HCT116 (cell line): Measurements from ENCODE around the gene OLFML2B. TPM values are rescaled to one million over a fixed set of nuclear protein-coding genes. Genes with fewer than 3 reads are reported as not detected.

Source experiments
- ATAC-seq: fragments of 200-7000 bp; cut with Tn5 transposase; 2 replicates; pipeline ENCODE4 v1.9.1; 2020; ENCODE audit warnings: mild to moderate bottlenecking, moderate library complexity
- BruUV-seq: library from RNA; stranded (reverse); fragments of 400-500 nt; replicated peaks from 2 replicates; lab custom pipeline; 2021; lab: Mats Ljungman, UMichigan
- CTCF ChIA-PET: fragments of 300-600 bp; sonication (Branson Sonifier 250); formaldehyde crosslinking; loops from one replicate; lab custom pipeline; 2021; ENCODE audit warnings: antibody characterized with exemption; lab: Charles Lee
- POLR2A ChIA-PET: fragments of 300-600, 350-600 bp; sonication (Branson Sonifier 250); formaldehyde crosslinking; loops from one replicate; lab custom pipeline; 2021; ENCODE audit warnings: antibody characterized with exemption; lab: Charles Lee
- RAD21 ChIA-PET, 2 experiments: fragments of 300-600 bp; sonication (Branson Sonifier 250); formaldehyde crosslinking; loops; one replicate each; lab custom pipeline; 2023; ENCODE audit warnings: low total read pairs in 2 of 2; ENCODE audit not compliant: uncharacterized antibody in 2 of 2, unreplicated experiment in 2 of 2, low non-redundant PET in 1 of 2; lab: Charles Lee
- DNase-seq: peaks from one replicate; pipeline ENCODE4 v3.0.0-alpha.2; 2010; ENCODE audit warnings: low read depth, low spot score
- H2AFZ ChIP-seq: fragments of 200-600 bp; shearing (Covaris generic), sonication (generic); 2 replicates; pipeline ENCODE4 v1.6.1; 2017; ENCODE audit warnings: low read depth, mixed run types, mixed read lengths, antibody characterized with exemption, low read length; ENCODE audit not compliant: poor library complexity, severe bottlenecking
- H3K27ac ChIP-seq: 2 replicates; pipeline ENCODE4 v1.5.1; 2012; ENCODE audit warnings: low read depth, low read length
- H3K27me3 ChIP-seq: fragments of 200-600 bp; sonication (generic); 2 replicates; pipeline ENCODE4 v1.6.1; 2016; ENCODE audit warnings: mixed run types, low read length, mixed read lengths; ENCODE audit not compliant: insufficient read depth
- H3K36me3 ChIP-seq, 2 experiments: fragments of 200-500 bp in 1 of 2; fragments of 200-600 bp in 1 of 2; sonication (Bioruptor generic) in 1 of 2; sonication (generic) in 1 of 2; 2 replicates each; pipeline versions ENCODE4 v1.5.1 to v1.6.1; 2014 to 2016; ENCODE audit warnings: low read length in 2 of 2, inconsistent platforms in 1 of 2, mixed read lengths in 1 of 2, mixed run types in 1 of 2; ENCODE audit not compliant: insufficient read depth in 2 of 2, control insufficient read depth in 1 of 2
- H3K4me1 ChIP-seq, 2 experiments: fragments of 200-600 bp in 1 of 2; sonication (generic) in 1 of 2; 2 replicates each; pipeline versions ENCODE4 v1.5.1 to v1.6.1; 2012 to 2017; ENCODE audit warnings: low read length in 2 of 2, inconsistent platforms in 1 of 2, mild to moderate bottlenecking in 1 of 2, mixed read lengths in 1 of 2, mixed run types in 1 of 2, moderate library complexity in 1 of 2; ENCODE audit not compliant: insufficient read depth in 2 of 2, control insufficient read depth in 1 of 2
- H3K4me2 ChIP-seq: fragments of 200-600 bp; sonication (generic); 2 replicates; pipeline ENCODE4 v1.6.1; 2017; ENCODE audit warnings: mixed run types, low read length, mixed read lengths
- H3K4me3 ChIP-seq, 2 experiments: fragments of 200-600 bp in 1 of 2; sonication (generic) in 1 of 2; replicated peaks in 1 of 2; 2 replicates each; pipeline ENCODE4 v1.5.1; 2011 to 2016; ENCODE audit warnings: low read length in 2 of 2, control low read depth in 1 of 2, low read depth in 1 of 2, mild to moderate bottlenecking in 1 of 2, mixed read lengths in 1 of 2, mixed run types in 1 of 2
- H3K79me2 ChIP-seq: fragments of 200-600 bp; sonication (generic); 2 replicates; pipeline ENCODE4 v1.6.1; 2017; ENCODE audit warnings: mild to moderate bottlenecking, mixed run types, low read length, moderate library complexity, mixed read lengths; ENCODE audit not compliant: insufficient read depth
- H3K9ac ChIP-seq: fragments of 200-600 bp; sonication (generic); 2 replicates; pipeline ENCODE4 v1.6.1; 2016; ENCODE audit warnings: low read length, mixed read lengths
- H3K9me2 ChIP-seq: fragments of 200-600 bp; sonication (generic), shearing (Covaris generic); 2 replicates; pipeline ENCODE4 v1.6.1; 2017; ENCODE audit warnings: mixed run types, mild to moderate bottlenecking, moderate library complexity; ENCODE audit not compliant: insufficient read depth
- H3K9me3 ChIP-seq, 2 experiments: fragments of 200-500 bp in 1 of 2; fragments of 200-600 bp in 1 of 2; sonication (Bioruptor generic) in 1 of 2; sonication (generic) in 1 of 2; 2 replicates each; pipeline ENCODE4 v1.6.1; 2014 to 2017; ENCODE audit warnings: low read length in 2 of 2, mixed read lengths in 2 of 2, inconsistent platforms in 1 of 2, low read depth in 1 of 2, mild to moderate bottlenecking in 1 of 2, mixed run types in 1 of 2, moderate library complexity in 1 of 2; ENCODE audit not compliant: control insufficient read depth in 1 of 2, insufficient read depth in 1 of 2
- H4K20me1 ChIP-seq: fragments of 200-600 bp; sonication (generic), shearing (Covaris generic); 2 replicates; pipeline ENCODE4 v1.6.1; 2017; ENCODE audit warnings: mixed run types, mild to moderate bottlenecking, moderate library complexity; ENCODE audit not compliant: insufficient read depth
- CBX3 ChIP-seq: IDR thresholded peaks from 2 replicates; pipeline ENCODE4 v1.6.1; 2012; ENCODE audit warnings: low read depth
- CEBPB ChIP-seq: IDR thresholded peaks from 2 replicates; pipeline ENCODE4 v1.6.1; 2012; ENCODE audit warnings: low read depth
- ELF1 ChIP-seq: IDR thresholded peaks from 2 replicates; pipeline ENCODE4 v1.6.1; 2012; ENCODE audit warnings: low read depth, borderline replicate concordance
- JUND ChIP-seq: IDR thresholded peaks from 2 replicates; pipeline ENCODE4 v1.6.1; 2012
- POLR2AphosphoS5 ChIP-seq: IDR thresholded peaks from 2 replicates; pipeline ENCODE4 v1.6.1; 2011; ENCODE audit warnings: mild to moderate bottlenecking, low read depth, low read length, moderate library complexity
- RAD21 ChIP-seq: IDR thresholded peaks from 2 replicates; pipeline ENCODE4 v1.6.1; 2012; ENCODE audit warnings: low read depth, mild to moderate bottlenecking
- SIN3A ChIP-seq: IDR thresholded peaks from 2 replicates; pipeline ENCODE4 v1.6.1; 2012; ENCODE audit warnings: low read depth
- ZNF274 ChIP-seq: fragments of 200-500 bp; sonication (Bioruptor generic); IDR thresholded peaks from 2 replicates; pipeline ENCODE4 v1.6.1; 2014; ENCODE audit warnings: mild to moderate bottlenecking, low read depth, low read length, inconsistent platforms
- intact Hi-C: fragments of 100-400 bp; cut with micrococcal nuclease; formaldehyde crosslinking; loops from 2 replicates; pipeline ENCODE4 v1.10.0; 2022
- total RNA-seq: library from RNA; stranded (reverse); gene quantifications from one replicate; pipeline ENCODE4 v1.2.1, GENCODE V29; 2021; ENCODE audit not compliant: unreplicated experiment
- TF ChIP-seq, protein P1 (sequence below): IDR thresholded peaks from 2 replicates; pipeline ENCODE4 v1.6.1; 2011; ENCODE audit warnings: mild to moderate bottlenecking, low read length, moderate library complexity; ENCODE audit not compliant: insufficient replicate concordance; ENCODE audit errors: extremely low read depth

Gene OLFML2B
- total RNA-seq, 1 experiment from 2014 or later = 1.3 TPM

DNA sequence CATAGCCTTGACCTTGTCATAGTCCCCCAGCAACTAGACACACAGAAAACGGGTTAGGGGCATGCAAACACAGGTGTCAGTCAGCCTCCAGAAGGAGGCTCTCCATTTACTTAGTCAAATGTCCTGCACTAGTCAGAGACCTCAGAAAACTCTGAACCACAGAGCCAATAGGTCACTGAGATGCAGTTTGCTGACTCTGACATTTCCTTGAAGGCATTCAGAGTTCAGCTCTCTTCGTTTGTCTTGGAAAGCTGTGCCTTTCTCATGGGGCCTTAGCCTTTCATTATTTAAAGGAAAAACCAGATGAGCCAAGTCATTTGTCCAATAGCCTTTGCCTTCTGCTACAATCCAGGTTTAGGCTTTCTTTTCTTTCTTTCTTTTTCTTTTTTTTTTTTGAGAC, 3.5 kb downstream of the OLFML2B start:
- BruUV-seq = no TSS peak
- H3K27ac ChIP-seq = no peak overlapping the region
- no peak for DNase-seq
- no peaks in the 10 kb centered on the region for H3K36me3 ChIP-seq
- RAD21 ChIA-PET = no interaction called here
- no peaks in the 10 kb centered on the region for H3K9me2 ChIP-seq
- no peaks in the 10 kb centered on the region for H4K20me1 ChIP-seq
- no peak overlapping the region for H3K9ac ChIP-seq
- CTCF ChIA-PET = no interaction called here
- POLR2A ChIA-PET = no interaction called here
- no peak overlapping the region for H2AFZ ChIP-seq
- H3K4me3 ChIP-seq = no peak overlapping the region
- H3K4me2 ChIP-seq = no peak overlapping the region
- peaks cover 9 to 17% of the 10 kb centered on the region in 2 experiments for H3K4me1 ChIP-seq
- H3K9me3 ChIP-seq = no peaks in the 10 kb centered on the region
- TF ChIP-seq, protein P1, sequence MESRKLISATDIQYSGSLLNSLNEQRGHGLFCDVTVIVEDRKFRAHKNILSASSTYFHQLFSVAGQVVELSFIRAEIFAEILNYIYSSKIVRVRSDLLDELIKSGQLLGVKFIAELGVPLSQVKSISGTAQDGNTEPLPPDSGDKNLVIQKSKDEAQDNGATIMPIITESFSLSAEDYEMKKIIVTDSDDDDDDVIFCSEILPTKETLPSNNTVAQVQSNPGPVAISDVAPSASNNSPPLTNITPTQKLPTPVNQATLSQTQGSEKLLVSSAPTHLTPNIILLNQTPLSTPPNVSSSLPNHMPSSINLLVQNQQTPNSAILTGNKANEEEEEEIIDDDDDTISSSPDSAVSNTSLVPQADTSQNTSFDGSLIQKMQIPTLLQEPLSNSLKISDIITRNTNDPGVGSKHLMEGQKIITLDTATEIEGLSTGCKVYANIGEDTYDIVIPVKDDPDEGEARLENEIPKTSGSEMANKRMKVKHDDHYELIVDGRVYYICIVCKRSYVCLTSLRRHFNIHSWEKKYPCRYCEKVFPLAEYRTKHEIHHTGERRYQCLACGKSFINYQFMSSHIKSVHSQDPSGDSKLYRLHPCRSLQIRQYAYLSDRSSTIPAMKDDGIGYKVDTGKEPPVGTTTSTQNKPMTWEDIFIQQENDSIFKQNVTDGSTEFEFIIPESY = no peak
- TF ChIP-seq SIN3A (no peak), ZNF274 (no peak), JUND (no peak), CEBPB (no peak), ELF1 (no peak)
- no peak for ATAC-seq
- no peaks in the 10 kb centered on the region for H3K27me3 ChIP-seq
- no peaks in the 10 kb centered on the region for H3K79me2 ChIP-seq
- intact Hi-C loops = no loop called here

DNA sequence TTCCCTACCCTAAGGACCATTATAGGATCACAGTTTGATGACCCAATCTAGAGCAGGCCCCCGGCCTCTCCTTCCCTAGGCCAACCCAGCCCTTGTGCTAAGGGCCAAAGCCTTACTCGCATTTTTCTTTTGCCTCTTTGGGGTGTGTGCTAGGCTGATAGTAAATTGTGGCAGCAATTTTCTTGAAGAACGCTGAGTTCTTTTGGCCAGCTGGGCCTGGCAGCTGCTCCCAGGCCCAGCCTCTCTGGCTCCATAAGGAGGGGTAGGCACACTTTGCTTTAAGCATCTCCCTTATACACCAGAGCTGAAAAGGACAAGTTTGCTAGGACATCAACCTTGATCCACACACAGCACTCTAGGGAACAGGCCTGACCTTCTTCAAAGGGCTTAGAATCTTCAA, 4.2 kb downstream of the OLFML2B start:
- Histone ChIP-seq H3K9me3 (no peaks in the 10 kb centered on the region), H3K4me1 (peaks cover 4 to 11% of the 10 kb centered on the region in 2 experiments; a peak in 3 of 4 replicates), H3K79me2 (no peaks in the 10 kb centered on the region), H3K4me3 (no peak overlapping the region), H4K20me1 (no peaks in the 10 kb centered on the region), H3K27ac (no peak overlapping the region), H3K4me2 (no peak overlapping the region), H3K27me3 (no peaks in the 10 kb centered on the region), H3K9me2 (no peaks in the 10 kb centered on the region), H3K36me3 (no peaks in the 10 kb centered on the region), H3K9ac (no peak overlapping the region), H2AFZ (no peak overlapping the region)
- intact Hi-C loops = no loop called here
- ChIA-PET RAD21 (no interaction called here), POLR2A (no interaction called here), CTCF (interaction anchor here (0.6 kb wide), 1 partner anchor 18 kb away, joined by 3 read pairs; no protein-coding TSS in a partner anchor)
- no peak for ATAC-seq
- no TSS peak for BruUV-seq
- no peak for DNase-seq
- no peak for TF ChIP-seq RAD21
- no peak for TF ChIP-seq POLR2AphosphoS5
- no peak for TF ChIP-seq CBX3
